DMS114 treated with DMSO at 0.1 percent for 48 hours (cell line): ENCODE results near the gene SLC6A9.

Experiments
- DNase-seq: peaks from one replicate; lab custom pipeline; 2025; ENCODE audit not compliant: unreplicated experiment; lab: John Stamatoyannopoulos, UW

The SLC6A9 gene

GRCh38 chr1:43973981-43974442 lies 57.2 kb downstream of the SLC6A9 start:
- no peak for DNase-seq

DNA sequence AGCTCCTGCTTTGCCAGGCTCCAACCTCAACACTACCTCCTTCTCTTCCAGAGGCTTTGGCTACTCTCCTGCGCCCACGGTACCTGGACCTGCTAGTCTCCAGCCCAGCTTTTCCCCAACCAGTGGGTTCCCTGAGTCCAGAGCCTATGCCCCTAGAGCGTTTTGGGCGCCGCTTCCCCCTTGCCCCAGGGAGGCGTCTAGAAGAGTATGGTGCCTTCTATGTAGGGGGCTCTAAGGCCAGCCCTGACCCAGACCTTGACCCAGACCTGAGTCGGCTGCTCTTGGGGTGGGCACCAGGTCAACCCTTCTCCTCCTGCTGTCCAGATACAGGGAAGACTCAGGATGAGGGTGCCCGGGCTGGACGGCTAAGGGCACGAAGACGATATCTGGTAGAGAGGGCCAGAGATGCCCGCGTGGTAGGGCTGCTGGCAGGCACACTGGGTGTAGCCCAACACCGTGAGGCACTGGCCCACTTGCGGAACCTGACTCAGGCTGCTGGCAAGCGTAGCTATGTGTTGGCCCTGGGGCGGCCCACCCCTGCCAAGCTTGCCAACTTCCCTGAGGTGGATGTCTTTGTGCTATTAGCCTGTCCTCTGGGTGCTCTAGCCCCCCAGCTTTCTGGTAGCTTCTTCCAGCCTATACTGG lies 59.8 kb downstream of the SLC6A9 start:
- DNase-seq = no peak

- no peak for DNase-seq
These were observed 60.4 kb downstream of the SLC6A9 start for GRCh38 chr1:43970911-43971310.

GRCh38 chr1:43970502-43970901 lies 60.8 kb downstream of the SLC6A9 start:
- DNase-seq = no peak

DNA sequence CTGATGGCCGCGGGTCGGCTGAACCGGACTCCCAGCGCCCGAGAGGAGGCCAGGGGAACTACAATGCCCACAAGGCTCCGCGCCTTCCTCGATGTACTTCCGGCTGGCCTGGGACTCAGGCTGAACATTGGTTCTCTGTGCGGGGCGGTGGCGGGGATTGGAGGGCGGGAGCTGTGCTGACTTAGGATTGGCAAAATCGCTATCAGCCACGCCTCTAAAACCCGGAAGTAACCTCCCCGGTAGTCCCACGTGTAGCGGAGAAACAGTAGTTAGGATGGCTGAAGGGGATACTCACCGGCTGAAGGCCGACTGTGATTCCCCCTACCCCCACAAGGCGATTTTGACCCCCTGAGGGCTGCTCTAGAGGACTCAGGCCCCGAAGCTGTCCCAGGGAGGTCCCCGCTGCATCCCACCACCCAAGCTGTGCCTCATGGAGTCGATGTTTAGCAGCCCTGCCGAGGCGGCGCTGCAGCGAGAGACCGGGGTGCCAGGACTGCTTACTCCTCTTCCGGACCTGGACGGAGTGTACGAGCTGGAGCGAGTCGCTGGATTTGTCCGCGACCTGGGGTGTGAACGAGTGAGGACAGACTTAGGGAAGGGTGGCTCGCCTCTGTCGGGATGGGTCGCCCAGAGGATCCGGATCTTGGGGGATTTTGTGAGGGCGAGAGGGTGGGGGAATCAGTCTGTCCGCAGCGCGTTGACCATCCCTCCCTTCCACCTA lies 61.4 kb downstream of the SLC6A9 start, which contains the start of gene DPH2:
TSS of gene DPH2 (plus strand) at position 265 of the 721 bp plus-strand sequence. CDS start at position 431, 166 bp downstream.
- peak; percentile 97 for DNase-seq

GRCh38 chr1:43969416-43969745 lies 61.9 kb downstream of the SLC6A9 start:
- no peak for DNase-seq

GRCh38 chr1:43968348-43968948 lies 62.8 kb downstream of the SLC6A9 start:
- no peak for DNase-seq

GRCh38 chr1:43965316-43965715 lies 65.9 kb downstream of the SLC6A9 start:
- no peak for DNase-seq

GRCh38 chr1:43963890-43964289 lies 67.4 kb downstream of the SLC6A9 start:
- no peak for DNase-seq

DNA sequence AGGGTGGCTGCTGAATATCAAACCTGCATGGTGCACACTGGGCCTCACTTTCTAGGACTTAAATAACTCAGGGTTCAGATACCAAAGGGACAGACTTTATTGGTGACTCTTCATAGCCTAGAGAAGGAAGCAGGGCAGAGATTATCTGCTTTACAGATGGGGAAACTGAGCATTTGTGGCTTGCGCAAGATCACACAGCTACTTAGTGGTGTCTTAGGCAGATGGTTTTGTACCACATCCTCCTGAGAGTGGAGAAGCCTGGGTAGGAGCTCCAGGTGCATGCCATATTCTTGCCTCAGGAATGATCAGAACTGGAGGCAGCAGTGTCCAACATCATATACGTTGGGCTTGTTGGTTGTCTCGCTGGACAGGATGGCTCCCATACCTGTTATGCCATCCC lies 68.3 kb downstream of the SLC6A9 start:
- DNase-seq = no peak

DNA sequence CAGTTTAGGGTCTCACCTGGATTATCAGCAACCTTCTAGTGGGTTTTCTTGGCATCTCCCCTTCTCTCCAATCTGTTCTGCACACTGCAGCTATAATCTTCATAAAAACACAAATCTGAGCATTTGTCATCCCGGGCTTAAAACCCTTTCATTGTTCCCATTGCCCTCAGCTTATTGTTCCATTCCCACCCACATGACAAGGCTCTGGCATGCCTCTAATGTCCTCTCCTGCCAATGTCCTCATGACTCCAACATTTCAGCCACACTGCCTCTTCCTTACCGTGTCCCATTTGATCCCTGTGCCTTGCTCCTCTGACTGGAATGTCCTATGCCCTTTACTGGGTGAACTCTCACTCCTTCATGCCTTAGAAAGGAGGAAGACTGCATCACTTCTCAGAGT lies 68.9 kb downstream of the SLC6A9 start:
- DNase-seq = no peak

DNA sequence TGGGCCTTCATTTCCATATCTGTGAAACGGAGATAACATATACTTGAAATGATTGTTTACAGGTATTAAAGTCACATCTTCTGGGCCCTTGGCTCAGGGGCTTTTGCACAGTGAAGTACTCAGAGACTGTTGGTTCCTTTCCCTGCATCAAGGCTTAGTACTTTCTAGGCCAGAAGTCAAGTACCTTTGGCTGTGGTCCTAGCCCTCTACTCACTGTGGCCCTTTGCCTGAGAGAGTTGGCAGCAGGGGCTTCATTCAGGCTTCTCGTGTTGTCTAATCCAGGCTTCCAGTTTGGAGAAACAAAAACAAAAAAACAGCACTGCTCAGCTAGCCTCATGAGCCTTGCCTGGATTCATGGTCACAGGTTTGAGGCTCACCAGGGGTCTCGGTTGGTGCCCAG lies 69.6 kb downstream of the SLC6A9 start:
- no peak for DNase-seq

- no peak for DNase-seq
These were observed 70.5 kb downstream of the SLC6A9 start for GRCh38 chr1:43960798-43961197.

DNA sequence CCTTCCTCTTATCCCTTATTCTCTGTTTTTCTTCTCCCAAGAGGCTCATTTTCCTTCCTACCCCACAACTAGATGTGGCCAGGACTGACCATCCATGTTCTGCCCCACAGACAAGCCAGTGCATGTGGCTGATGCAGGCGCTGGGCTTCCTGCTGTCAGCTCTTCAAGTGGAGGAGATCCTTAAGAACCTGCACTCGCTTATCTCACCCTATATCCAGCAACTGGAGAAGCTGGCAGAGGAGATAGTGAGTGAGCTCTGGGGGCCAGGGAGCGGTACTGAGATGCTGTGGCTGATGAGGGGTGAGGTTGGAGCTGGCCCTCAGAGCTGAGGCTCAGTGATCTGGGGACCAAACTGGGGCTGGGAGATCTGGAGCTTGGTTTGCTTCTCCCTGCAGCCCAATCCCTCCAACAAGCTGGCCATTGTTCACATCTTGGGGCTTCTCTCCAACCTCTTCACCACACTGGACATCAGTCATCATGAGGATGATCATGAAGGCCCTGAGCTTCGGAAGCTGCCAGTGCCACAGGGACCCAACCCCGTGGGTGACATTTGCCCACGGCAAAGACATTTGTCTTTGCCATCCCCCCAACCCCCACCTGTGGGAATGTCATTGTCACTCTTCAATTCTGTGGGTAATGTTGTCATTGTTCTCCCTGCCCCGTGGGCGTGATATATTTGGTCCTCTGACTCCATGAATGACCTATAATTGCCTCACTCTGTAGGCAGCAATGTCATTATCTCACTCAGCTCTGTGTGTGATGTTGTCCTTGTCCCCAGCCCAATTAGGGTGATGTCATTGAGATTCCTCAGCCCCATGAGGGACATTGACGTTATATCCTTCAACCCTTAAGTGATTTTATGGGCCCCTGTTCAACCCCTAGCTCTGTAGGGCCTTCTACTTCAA lies 72.7 kb downstream of the SLC6A9 start:
- no peak for DNase-seq

DNA sequence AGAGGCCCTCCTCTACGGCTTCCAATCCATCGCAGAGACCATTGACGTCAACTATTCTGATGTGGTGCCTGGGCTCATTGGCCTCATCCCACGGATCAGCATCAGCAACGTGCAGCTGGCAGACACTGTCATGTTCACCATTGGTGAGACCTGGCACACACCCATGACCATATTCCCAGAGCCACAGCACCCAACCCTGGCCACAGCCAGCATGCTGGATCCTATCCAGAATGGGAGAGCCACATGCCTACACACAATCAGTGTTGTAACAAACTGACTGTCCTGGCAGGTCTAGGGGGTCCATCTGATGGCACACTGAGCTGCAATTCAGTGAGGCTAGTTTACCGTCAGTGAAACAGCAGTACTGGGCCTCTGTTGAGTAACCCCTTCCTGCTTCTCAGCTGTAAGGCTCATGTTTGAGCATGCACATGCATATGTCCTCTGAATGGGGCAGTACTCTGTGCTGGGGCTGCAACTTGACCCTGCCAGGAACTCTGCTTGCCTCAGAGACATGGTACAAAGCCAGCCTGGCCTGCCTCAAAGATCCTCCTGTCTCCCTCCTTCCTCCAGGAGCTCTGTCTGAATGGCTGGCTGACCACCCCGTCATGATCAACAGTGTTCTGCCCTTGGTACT lies 73.7 kb downstream of the SLC6A9 start:
- DNase-seq = no peak

DNA sequence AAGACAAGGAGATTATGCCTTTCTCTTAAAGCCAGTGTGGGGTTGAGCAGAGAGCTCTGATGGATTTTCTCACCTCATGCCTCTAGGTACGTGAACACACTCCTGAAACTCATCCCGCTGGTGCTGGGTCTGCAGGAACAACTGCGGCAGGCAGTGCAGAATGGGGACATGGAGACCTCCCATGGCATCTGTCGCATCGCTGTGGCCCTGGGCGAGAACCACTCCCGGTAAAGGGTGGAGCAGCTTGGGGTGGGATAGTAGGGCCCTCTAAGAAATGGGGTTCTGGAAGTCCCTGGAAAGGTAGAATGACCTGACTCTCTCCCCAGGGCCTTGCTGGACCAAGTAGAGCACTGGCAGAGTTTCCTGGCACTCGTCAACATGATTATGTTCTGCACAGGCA lies 75.0 kb downstream of the SLC6A9 start:
- no peak for DNase-seq

DNA sequence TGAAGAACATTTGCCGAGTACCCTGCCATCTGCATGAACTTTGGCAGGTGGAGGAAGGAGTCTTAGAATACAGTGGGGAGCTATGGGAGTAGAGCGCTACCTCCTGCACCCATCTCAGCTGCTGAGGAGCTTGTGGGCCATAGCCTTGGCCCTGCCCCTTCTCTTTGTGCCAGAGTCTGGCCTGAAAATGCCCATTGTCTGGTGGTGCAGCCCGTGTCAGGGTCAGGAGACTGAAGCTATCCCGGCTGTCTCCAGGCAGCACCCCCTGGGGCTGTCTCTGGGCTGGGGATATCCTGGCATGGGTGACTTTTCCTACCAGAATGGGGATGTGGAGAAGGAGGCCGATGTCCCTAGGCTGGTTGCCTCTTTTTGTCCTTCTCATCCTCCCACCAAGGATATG lies 77.2 kb downstream of the SLC6A9 start:
- DNase-seq = no peak

- no peak for DNase-seq
These were observed 77.9 kb downstream of the SLC6A9 start for GRCh38 chr1:43953361-43953760.

- no peak for DNase-seq
These were observed 78.4 kb downstream of the SLC6A9 start for GRCh38 chr1:43952731-43953346.
